ENCODE measurements around the gene MMP20.

Gene MMP20

DNA sequence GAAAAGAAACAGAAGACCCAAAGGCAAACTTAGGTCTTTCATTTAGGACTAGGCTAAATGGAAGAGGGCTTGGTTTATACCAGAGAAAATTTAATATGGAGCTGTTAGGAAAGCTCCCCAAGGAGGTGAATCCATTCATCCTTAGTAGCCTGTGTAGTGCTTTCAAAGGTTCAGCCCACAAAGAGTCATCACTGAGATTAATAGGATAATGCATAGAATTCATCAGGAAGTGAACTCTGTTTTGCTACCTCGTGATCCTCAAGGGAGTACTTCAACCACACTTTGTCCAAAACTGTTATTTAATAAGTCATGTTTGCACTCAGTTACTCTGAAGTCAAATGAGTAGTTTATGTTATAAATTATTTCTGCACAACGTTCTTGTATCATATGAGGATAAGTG lies 51.3 kb downstream of the MMP20 start:
- no peak overlapping the region for H3K4me2 ChIP-seq (ENCODE audit: insufficient read depth, low read length, poor library complexity, severe bottlenecking)
- no peaks in the 10 kb centered on the region for H3K79me1 ChIP-seq (ENCODE audit: low read depth, low read length)
- H3K18ac ChIP-seq (ENCODE audit: low read length) = no peak overlapping the region
- DNase-seq (ENCODE audit: low spot score) = no peak
- H4K91ac ChIP-seq (ENCODE audit: low read depth, low read length, poor library complexity) = no peak overlapping the region
- no peak overlapping the region for H2BK15ac ChIP-seq (ENCODE audit: low read length)
- no peaks in the 10 kb centered on the region for H3K4me1 ChIP-seq (ENCODE audit: control insufficient read depth in 2 of 2, insufficient read depth in 1 of 2, low read depth in 1 of 2, low read length in 2 of 2)
- no peak overlapping the region for H3K4ac ChIP-seq (ENCODE audit: low read length)
- no peak overlapping the region for H3K4me3 ChIP-seq (ENCODE audit: low read length in 2 of 2)
- H2AK5ac ChIP-seq (ENCODE audit: low read depth, low read length) = no peak overlapping the region
- no peak overlapping the region for H2AFZ ChIP-seq (ENCODE audit: low read length)
- no peak overlapping the region for H2BK5ac ChIP-seq (ENCODE audit: low read length)
- H2BK120ac ChIP-seq (ENCODE audit: low read depth, low read length) = no peak overlapping the region
- H4K8ac ChIP-seq (ENCODE audit: low read depth, low read length) = no peak overlapping the region
- H3K9me3 ChIP-seq (replicated peaks in 1 of 2; ENCODE audit: control insufficient read depth in 2 of 2, insufficient read depth in 1 of 2, low read depth in 1 of 2, low read length in 2 of 2) = no peaks in the 10 kb centered on the region
- WGBS, 2 donors (ENCODE audit: extremely low coverage in 2 of 2, insufficient read length in 2 of 2, insufficient replicate concordance in 1 of 2) = no CpG with 5 or more reads among the region's 2 CpGs
- no peak overlapping the region for H3K27ac ChIP-seq (replicated peaks; ENCODE audit: low read length)
- no peak overlapping the region for H3K9ac ChIP-seq (ENCODE audit: low read depth, low read length, poor library complexity)
- H2BK12ac ChIP-seq (ENCODE audit: low read length) = no peak overlapping the region
- no peak overlapping the region for H3K23ac ChIP-seq (ENCODE audit: low read depth, low read length, poor library complexity)
- H3K36me3 ChIP-seq (replicated peaks in 1 of 2; ENCODE audit: control insufficient read depth in 2 of 2, insufficient read depth in 2 of 2, low read length in 2 of 2) = no peaks in the 10 kb centered on the region
- H3K14ac ChIP-seq (ENCODE audit: low read length) = no peak overlapping the region
- no peaks in the 10 kb centered on the region for H3K27me3 ChIP-seq (ENCODE audit: control insufficient read depth in 3 of 3, insufficient read depth in 3 of 3, low read depth in 1 of 3, low read length in 3 of 3)

DNA sequence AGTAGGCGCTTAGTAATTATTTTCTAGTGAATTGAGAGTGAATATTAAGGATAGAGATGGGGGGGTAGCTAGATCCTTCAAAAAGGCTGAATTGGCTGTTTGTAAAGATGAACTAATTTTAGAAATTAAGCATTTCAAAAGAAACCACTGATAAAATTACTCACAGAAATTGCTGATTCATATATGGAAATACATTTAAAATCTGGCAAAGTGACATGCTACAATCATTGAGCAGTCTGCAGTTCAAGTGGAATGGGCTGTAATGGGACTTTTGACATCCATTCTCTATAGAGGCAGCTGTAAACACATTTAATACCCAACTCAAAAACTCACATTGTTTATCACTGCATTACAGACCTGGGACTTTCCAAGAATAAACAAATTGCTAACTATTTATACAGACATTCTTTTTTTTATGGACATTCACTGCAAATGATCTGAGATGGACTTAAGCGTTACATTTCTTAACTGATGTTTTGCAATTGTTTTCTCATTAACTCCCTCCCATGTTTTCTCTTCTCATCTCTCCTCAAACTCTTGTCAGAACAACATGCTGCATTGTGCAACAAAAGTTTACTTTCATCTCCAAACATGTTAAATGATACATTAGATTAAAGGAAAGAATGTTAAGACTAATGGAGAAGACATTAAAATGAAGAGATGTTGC lies 52.4 kb downstream of the MMP20 start:
- Histone ChIP-seq H3K23ac (ENCODE audit: low read depth, low read length, poor library complexity) (no peak overlapping the region), H2BK120ac (ENCODE audit: low read depth, low read length) (no peak overlapping the region), H2BK12ac (ENCODE audit: low read length) (no peak overlapping the region), H3K18ac (ENCODE audit: low read length) (no peak overlapping the region), H3K27me3 (ENCODE audit: control insufficient read depth in 3 of 3, insufficient read depth in 3 of 3, low read depth in 1 of 3, low read length in 3 of 3) (no peaks in the 10 kb centered on the region), H3K9ac (ENCODE audit: low read depth, low read length, poor library complexity) (no peak overlapping the region), H2BK5ac (ENCODE audit: low read length) (no peak overlapping the region), H2BK15ac (ENCODE audit: low read length) (no peak overlapping the region), H3K36me3 (replicated peaks in 1 of 2; ENCODE audit: control insufficient read depth in 2 of 2, insufficient read depth in 2 of 2, low read length in 2 of 2) (no peaks in the 10 kb centered on the region), H3K4me2 (ENCODE audit: insufficient read depth, low read length, poor library complexity, severe bottlenecking) (no peak overlapping the region), H4K8ac (ENCODE audit: low read depth, low read length) (no peak overlapping the region), H3K4me1 (ENCODE audit: control insufficient read depth in 2 of 2, insufficient read depth in 1 of 2, low read depth in 1 of 2, low read length in 2 of 2) (no peaks in the 10 kb centered on the region), H3K4ac (ENCODE audit: low read length) (no peak overlapping the region), H2AK5ac (ENCODE audit: low read depth, low read length) (no peak overlapping the region), H4K91ac (ENCODE audit: low read depth, low read length, poor library complexity) (no peak overlapping the region), H3K79me1 (ENCODE audit: low read depth, low read length) (no peaks in the 10 kb centered on the region), H2AFZ (ENCODE audit: low read length) (no peak overlapping the region), H3K9me3 (replicated peaks in 1 of 2; ENCODE audit: control insufficient read depth in 2 of 2, insufficient read depth in 1 of 2, low read depth in 1 of 2, low read length in 2 of 2) (no peaks in the 10 kb centered on the region), H3K4me3 (ENCODE audit: low read length in 2 of 2) (no peak overlapping the region), H3K27ac (replicated peaks; ENCODE audit: low read length) (no peak overlapping the region), H3K14ac (ENCODE audit: low read length) (no peak overlapping the region)
- no peak for DNase-seq (ENCODE audit: low spot score)
- no CpG with 5 or more reads among the region's 2 CpGs for WGBS, 2 donors (ENCODE audit: extremely low coverage in 2 of 2, insufficient read length in 2 of 2, insufficient replicate concordance in 1 of 2)

DNA sequence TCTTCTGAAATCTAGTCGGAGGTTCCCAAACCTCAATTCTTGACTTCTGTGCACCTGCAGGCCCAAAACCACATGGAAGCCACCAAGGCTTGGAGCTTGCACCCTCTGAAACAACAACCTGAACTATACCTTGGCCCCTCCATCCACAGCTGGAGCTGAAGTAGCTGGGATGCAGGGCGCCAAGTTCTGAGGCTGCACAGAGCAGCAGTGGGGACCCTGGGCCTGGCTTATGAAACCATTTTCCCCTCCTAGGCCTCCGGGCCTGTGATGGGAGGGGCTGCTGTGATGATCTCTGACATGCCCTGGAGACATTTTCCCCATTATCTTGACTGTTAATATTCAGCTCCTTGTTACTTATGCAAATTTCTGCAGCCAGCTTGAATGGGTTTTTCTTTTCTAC lies 56.3 kb downstream of the MMP20 start:
- Histone ChIP-seq H3K27me3 (ENCODE audit: control insufficient read depth in 3 of 3, insufficient read depth in 3 of 3, low read depth in 1 of 3, low read length in 3 of 3) (no peaks in the 10 kb centered on the region), H2AK5ac (ENCODE audit: low read depth, low read length) (no peak overlapping the region), H3K79me1 (ENCODE audit: low read depth, low read length) (no peaks in the 10 kb centered on the region), H2BK12ac (ENCODE audit: low read length) (no peak overlapping the region), H2AFZ (ENCODE audit: low read length) (no peak overlapping the region), H3K36me3 (replicated peaks in 1 of 2; ENCODE audit: control insufficient read depth in 2 of 2, insufficient read depth in 2 of 2, low read length in 2 of 2) (no peaks in the 10 kb centered on the region), H4K8ac (ENCODE audit: low read depth, low read length) (no peak overlapping the region), H3K4me1 (ENCODE audit: control insufficient read depth in 2 of 2, insufficient read depth in 1 of 2, low read depth in 1 of 2, low read length in 2 of 2) (no peaks in the 10 kb centered on the region), H3K9me3 (replicated peaks in 1 of 2; ENCODE audit: control insufficient read depth in 2 of 2, insufficient read depth in 1 of 2, low read depth in 1 of 2, low read length in 2 of 2) (peaks cover 0 to 3% of the 10 kb centered on the region in 2 donors), H2BK5ac (ENCODE audit: low read length) (no peak overlapping the region), H2BK15ac (ENCODE audit: low read length) (no peak overlapping the region), H3K4ac (ENCODE audit: low read length) (no peak overlapping the region), H3K4me2 (ENCODE audit: insufficient read depth, low read length, poor library complexity, severe bottlenecking) (no peak overlapping the region), H3K23ac (ENCODE audit: low read depth, low read length, poor library complexity) (no peak overlapping the region), H3K18ac (ENCODE audit: low read length) (no peak overlapping the region), H3K27ac (replicated peaks; ENCODE audit: low read length) (no peak overlapping the region), H3K14ac (ENCODE audit: low read length) (no peak overlapping the region), H4K91ac (ENCODE audit: low read depth, low read length, poor library complexity) (no peak overlapping the region), H3K9ac (ENCODE audit: low read depth, low read length, poor library complexity) (no peak overlapping the region), H3K4me3 (ENCODE audit: low read length in 2 of 2) (no peak overlapping the region), H2BK120ac (ENCODE audit: low read depth, low read length) (no peak overlapping the region)
- DNase-seq (ENCODE audit: low spot score) = no peak
- WGBS, 2 donors (ENCODE audit: extremely low coverage in 2 of 2, insufficient read length in 2 of 2, insufficient replicate concordance in 1 of 2) = no CpG with 5 or more reads among the region's 3 CpGs

DNA sequence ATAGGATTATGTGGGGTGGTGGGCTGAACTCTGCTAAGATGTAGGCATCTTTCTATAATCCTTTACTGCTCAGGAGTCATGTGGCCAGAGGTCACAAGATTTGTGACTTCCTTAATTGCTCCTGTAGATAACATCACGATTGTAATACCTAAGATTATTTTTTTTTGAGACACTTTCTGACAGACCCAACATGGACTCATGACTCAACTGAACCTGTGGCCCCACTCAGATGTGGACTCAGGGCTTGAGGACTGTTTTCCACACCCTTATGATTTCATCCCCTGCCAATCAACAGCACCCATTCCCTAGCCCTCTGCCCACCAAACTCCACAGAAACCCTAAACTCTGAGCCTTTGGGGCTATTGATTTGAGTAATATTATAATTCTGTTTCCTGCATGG lies 59.0 kb downstream of the MMP20 start:
- no peak overlapping the region for H3K23ac ChIP-seq (ENCODE audit: low read depth, low read length, poor library complexity)
- DNase-seq (ENCODE audit: low spot score) = no peak
- no peak overlapping the region for H3K4me2 ChIP-seq (ENCODE audit: insufficient read depth, low read length, poor library complexity, severe bottlenecking)
- no peaks in the 10 kb centered on the region for H3K4me1 ChIP-seq (ENCODE audit: control insufficient read depth in 2 of 2, insufficient read depth in 1 of 2, low read depth in 1 of 2, low read length in 2 of 2)
- no peak overlapping the region for H2BK120ac ChIP-seq (ENCODE audit: low read depth, low read length)
- H2BK15ac ChIP-seq (ENCODE audit: low read length) = no peak overlapping the region
- H3K9me3 ChIP-seq (replicated peaks in 1 of 2; ENCODE audit: control insufficient read depth in 2 of 2, insufficient read depth in 1 of 2, low read depth in 1 of 2, low read length in 2 of 2) = peaks cover 0 to 3% of the 10 kb centered on the region in 2 donors
- H3K4me3 ChIP-seq (ENCODE audit: low read length in 2 of 2) = no peak overlapping the region
- no peak overlapping the region for H3K4ac ChIP-seq (ENCODE audit: low read length)
- H2AK5ac ChIP-seq (ENCODE audit: low read depth, low read length) = no peak overlapping the region
- H3K79me1 ChIP-seq (ENCODE audit: low read depth, low read length) = no peaks in the 10 kb centered on the region
- H3K9ac ChIP-seq (ENCODE audit: low read depth, low read length, poor library complexity) = no peak overlapping the region
- H2BK12ac ChIP-seq (ENCODE audit: low read length) = no peak overlapping the region
- no peak overlapping the region for H4K8ac ChIP-seq (ENCODE audit: low read depth, low read length)
- no CpG with 5 or more reads among the region's 1 CpG for WGBS, 2 donors (ENCODE audit: extremely low coverage in 2 of 2, insufficient read length in 2 of 2, insufficient replicate concordance in 1 of 2)
- no peaks in the 10 kb centered on the region for H3K36me3 ChIP-seq (replicated peaks in 1 of 2; ENCODE audit: control insufficient read depth in 2 of 2, insufficient read depth in 2 of 2, low read length in 2 of 2)
- no peak overlapping the region for H3K14ac ChIP-seq (ENCODE audit: low read length)
- no peak overlapping the region for H3K18ac ChIP-seq (ENCODE audit: low read length)
- H2AFZ ChIP-seq (ENCODE audit: low read length) = no peak overlapping the region
- no peak overlapping the region for H3K27ac ChIP-seq (replicated peaks; ENCODE audit: low read length)
- H4K91ac ChIP-seq (ENCODE audit: low read depth, low read length, poor library complexity) = no peak overlapping the region
- H2BK5ac ChIP-seq (ENCODE audit: low read length) = no peak overlapping the region
- H3K27me3 ChIP-seq (ENCODE audit: control insufficient read depth in 3 of 3, insufficient read depth in 3 of 3, low read depth in 1 of 3, low read length in 3 of 3) = no peaks in the 10 kb centered on the region
